Measurements from ENCODE around the gene RNF19B.

- TF ChIP-seq CTCF (IDR thresholded peaks at IDR 0.05), result no peak
- no peak for TF ChIP-seq ZFX (IDR thresholded peaks at IDR 0.05; ENCODE audit: borderline replicate concordance)
These were observed 40.7 kb upstream of the RNF19B start for GRCh38 chr1:33005117-33005837.
